ENCODE results near the gene C1QL3. TPM values are rescaled to one million over a fixed set of nuclear protein-coding genes. Genes with fewer than 3 reads are reported as not detected.

C1QL3 gene
- total RNA-seq, 2 donors from 2014 or later, result 0.38 TPM; not detected in 1

DNA sequence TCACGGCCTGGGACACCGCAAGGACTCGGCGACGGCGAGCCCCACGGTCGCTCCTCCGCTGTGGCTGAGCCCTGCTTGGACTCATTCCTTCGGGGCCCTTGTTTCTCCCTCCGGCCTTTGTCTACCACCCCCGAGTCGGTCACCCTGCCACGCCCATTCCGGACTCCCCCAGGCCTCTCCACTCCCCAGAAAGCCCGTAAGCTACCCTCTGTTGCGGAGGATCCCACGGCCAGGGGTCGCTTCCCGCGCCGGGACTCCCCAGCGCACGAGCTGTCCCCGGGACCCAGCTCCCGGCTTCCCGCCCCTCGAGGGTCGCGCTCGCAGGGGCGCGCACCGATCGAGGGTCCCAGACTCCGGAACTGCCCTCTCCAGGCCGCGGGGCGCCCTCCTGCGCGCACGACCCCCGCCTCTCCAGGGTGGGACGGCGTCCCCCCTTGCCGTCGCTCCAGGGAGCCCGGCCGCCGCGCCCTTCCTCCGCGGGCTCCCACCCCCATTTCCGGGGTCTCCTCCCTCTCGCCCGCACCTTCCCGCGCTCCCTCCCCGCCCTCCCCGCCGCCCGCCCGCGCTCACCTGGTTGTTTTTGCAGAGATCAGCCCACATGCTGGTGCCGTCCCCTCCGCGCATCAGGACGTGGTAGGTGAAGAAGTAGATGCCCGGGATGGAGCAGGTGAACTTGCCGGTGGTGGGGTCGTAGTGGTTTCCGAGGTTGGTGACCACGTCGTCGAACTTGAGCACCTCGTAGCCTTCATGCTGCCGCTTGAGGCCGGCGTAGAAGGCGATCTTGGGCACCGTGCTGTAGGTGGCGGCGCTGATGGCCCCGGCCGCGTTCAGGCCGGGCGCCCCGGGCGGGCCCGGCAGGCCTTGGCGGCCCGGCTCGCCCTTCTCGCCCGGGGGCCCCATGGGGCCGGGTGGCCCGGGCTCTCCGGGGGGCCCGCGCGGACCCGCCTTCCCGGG is 1.5 kb downstream of the C1QL3 start:
- Mint-ChIP-seq H3K27ac (no peak overlapping the region), H3K36me3 (no peaks in the 10 kb centered on the region), H3K4me1 (ENCODE audit: low read depth in 2 of 2) (peaks cover 5 to 12% of the 10 kb centered on the region in 2 donors), H3K27me3 (peaks cover 24 to 29% of the 10 kb centered on the region in 2 donors), H3K4me3 (peak overlapping the region; percentile 69), H3K9me3 (no peaks in the 10 kb centered on the region)
- DNase-seq (ENCODE audit: low spot score), result no peak
- ATAC-seq, result peak; percentile 50 to 69

DNA sequence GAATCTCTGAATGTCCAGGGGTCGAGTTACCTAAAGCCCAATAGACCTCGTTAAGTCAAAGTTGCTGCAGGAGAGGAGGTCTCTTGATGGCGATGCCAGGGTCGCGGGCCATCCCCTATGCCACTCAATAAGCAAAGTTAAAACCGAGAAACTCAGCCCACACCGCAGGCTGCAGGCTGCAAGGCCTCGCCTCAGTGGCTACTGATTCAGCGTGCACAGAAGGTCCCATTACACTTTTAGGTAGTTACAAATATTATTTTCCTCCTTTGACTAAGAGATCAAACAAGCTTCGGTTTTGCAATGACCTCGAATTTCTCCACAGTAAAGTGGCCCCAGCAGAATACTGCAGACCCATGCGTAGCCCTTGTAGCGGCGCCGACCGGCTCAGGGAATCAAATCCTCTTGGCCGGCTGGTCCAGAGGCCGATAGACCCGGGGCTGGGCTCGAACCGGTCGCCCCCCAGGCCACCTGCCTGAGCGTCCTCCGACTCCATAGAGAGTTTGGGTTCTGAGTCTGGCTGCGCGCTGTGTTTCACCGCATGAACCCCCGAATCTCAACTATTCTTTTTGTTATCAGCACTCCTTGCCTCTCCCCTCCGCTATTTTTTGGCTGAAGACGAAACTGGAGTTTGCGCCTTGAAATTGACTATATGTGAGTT is 2.3 kb downstream of the C1QL3 start:
- ATAC-seq (no peak), DNase-seq (ENCODE audit: low spot score) (no peak)
- H3K4me3 Mint-ChIP-seq, result peak overlapping the region; percentile 60
- H3K27me3 Mint-ChIP-seq, result peaks cover 21 to 23% of the 10 kb centered on the region in 2 donors
- H3K4me1 Mint-ChIP-seq (ENCODE audit: low read depth in 2 of 2), result peaks cover 5 to 12% of the 10 kb centered on the region in 2 donors
- H3K27ac Mint-ChIP-seq, result no peak overlapping the region
- no peaks in the 10 kb centered on the region for H3K9me3 Mint-ChIP-seq
- H3K36me3 Mint-ChIP-seq, result no peaks in the 10 kb centered on the region

DNA sequence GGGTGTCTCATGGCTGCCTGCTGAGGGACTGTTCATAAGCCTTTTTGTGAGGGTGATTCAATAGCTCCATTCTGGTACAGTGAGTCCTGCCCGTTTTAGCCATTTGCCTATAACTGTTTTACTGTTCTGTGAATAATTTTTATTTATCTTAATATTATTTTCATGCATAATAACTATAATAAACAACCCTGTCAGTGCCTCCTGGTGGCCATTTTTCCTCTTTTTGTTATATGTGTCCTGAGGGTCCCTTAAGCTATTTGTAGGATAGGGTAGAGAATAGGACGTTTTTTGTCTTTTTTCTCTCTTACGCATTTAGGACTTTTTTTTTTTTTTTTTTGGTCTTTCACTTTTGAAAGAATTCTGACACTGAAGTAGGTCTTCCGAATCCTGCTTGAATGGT is 2.9 kb downstream of the C1QL3 start:
- Mint-ChIP-seq H3K36me3 (no peaks in the 10 kb centered on the region), H3K27me3 (peaks cover 19 to 23% of the 10 kb centered on the region in 2 donors), H3K4me1 (ENCODE audit: low read depth in 2 of 2) (peaks cover 5 to 12% of the 10 kb centered on the region in 2 donors), H3K9me3 (no peaks in the 10 kb centered on the region), H3K4me3 (no peak overlapping the region), H3K27ac (no peak overlapping the region)
- DNase-seq (ENCODE audit: low spot score), result no peak
- ATAC-seq, result no peak

DNA sequence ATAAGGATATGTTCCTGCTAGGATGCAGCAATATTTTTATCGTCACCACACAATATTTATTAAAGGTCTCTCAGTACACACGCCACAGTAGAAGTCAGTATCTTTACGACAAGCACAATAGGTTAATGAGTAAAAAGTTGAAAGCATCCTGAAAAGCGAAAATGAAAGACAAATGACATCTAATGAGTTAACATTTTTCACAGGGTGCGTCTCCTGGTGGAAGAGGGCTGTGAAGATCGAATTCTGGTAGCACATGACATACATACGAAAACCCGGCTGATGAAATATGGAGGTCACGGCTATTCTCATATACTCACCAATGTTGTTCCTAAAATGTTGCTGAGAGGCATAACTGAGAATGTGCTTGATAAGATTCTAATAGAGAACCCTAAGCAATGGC is 10.8 kb downstream of the C1QL3 start:
- H3K36me3 Mint-ChIP-seq, result peaks cover 6% of the 10 kb centered on the region
- no peak overlapping the region for H3K4me3 Mint-ChIP-seq
- ATAC-seq (no peak), DNase-seq (ENCODE audit: low spot score) (no peak)
- no peaks in the 10 kb centered on the region for H3K9me3 Mint-ChIP-seq
- no peak overlapping the region for H3K27ac Mint-ChIP-seq
- H3K27me3 Mint-ChIP-seq, result no peaks in the 10 kb centered on the region
- H3K4me1 Mint-ChIP-seq (ENCODE audit: low read depth in 2 of 2), result no peaks in the 10 kb centered on the region

DNA sequence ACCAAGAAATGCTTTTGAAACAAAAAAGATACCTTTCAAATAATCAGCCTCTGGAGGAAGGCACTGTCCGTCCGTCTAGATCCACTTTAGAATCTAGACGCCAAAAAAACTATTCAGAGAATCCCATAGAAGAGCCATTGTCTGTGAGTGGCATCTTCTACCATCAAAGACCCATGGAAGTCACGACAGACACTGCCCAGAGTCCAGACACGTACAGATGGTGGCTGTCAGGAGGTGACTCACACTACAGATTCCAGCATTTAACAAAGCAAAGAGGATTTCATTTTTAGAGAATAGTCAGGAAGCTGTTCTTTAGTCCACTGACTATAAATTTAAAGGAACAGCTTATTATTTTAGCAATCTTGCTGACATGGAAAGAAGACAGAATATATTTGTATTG is 11.7 kb downstream of the C1QL3 start:
- H3K4me3 Mint-ChIP-seq, result no peak overlapping the region
- H3K27ac Mint-ChIP-seq, result no peak overlapping the region
- H3K36me3 Mint-ChIP-seq, result peaks cover 6% of the 10 kb centered on the region

DNA sequence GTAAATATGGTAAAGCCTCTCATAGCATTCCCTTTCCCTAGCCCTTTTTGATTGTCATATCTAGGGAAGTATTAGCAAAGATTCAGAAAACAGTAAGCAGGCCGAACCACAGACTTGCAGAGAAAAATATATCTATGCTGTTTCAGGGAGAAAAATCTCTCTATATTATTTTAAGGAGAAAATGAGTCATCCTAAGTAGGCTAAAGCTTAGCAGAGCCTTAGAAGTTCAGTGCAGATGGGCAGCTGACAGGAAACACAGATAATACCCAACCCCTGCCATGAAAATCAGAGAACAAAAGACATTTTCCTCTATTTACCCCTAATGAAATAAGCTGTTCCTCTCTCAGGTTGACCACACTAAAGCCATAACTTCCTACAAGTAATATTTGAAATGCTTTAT is 16.5 kb downstream of the C1QL3 start:
- no peak for ATAC-seq
- Mint-ChIP-seq H3K27ac (no peak overlapping the region), H3K4me3 (no peak overlapping the region), H3K4me1 (ENCODE audit: low read depth in 2 of 2) (peaks cover 0 to 4% of the 10 kb centered on the region in 2 donors), H3K27me3 (no peaks in the 10 kb centered on the region), H3K9me3 (no peaks in the 10 kb centered on the region), H3K36me3 (no peaks in the 10 kb centered on the region)
- no peak for DNase-seq (ENCODE audit: low spot score)

More for the DNA sequence above, 11.7 kb downstream of the C1QL3 start:
- no peaks in the 10 kb centered on the region for H3K9me3 Mint-ChIP-seq
- ATAC-seq (no peak), DNase-seq (ENCODE audit: low spot score) (no peak)
- no peaks in the 10 kb centered on the region for H3K27me3 Mint-ChIP-seq
- H3K4me1 Mint-ChIP-seq (ENCODE audit: low read depth in 2 of 2), result no peaks in the 10 kb centered on the region

DNA sequence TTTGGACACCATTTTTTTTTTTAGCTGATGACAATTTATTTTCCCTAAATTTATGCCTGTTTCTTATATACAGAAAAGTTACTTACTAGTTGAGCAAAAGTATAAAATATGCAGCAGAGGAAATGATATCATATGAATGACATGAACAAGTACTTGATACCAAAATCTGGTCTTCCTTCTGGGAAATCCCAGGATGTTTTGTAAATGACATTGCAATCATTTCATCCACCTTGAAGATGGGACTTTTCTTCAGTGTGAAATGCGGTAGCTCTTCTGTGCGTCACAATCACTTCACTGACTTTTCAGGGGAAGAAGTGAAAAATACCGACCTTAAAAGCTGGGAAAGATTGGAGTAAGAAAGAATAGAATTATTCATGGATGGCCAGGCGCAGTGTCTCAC is 23.8 kb downstream of the C1QL3 start:
- Mint-ChIP-seq H3K4me3 (no peak overlapping the region), H3K4me1 (ENCODE audit: low read depth in 2 of 2) (peaks cover 5 to 7% of the 10 kb centered on the region in 2 donors), H3K9me3 (no peaks in the 10 kb centered on the region), H3K27ac (peak overlapping the region in 1 of 2 donors; percentile 64), H3K27me3 (no peaks in the 10 kb centered on the region), H3K36me3 (peaks cover 4% of the 10 kb centered on the region)
- DNase-seq (ENCODE audit: low spot score) (no peak), ATAC-seq (no peak)

DNA sequence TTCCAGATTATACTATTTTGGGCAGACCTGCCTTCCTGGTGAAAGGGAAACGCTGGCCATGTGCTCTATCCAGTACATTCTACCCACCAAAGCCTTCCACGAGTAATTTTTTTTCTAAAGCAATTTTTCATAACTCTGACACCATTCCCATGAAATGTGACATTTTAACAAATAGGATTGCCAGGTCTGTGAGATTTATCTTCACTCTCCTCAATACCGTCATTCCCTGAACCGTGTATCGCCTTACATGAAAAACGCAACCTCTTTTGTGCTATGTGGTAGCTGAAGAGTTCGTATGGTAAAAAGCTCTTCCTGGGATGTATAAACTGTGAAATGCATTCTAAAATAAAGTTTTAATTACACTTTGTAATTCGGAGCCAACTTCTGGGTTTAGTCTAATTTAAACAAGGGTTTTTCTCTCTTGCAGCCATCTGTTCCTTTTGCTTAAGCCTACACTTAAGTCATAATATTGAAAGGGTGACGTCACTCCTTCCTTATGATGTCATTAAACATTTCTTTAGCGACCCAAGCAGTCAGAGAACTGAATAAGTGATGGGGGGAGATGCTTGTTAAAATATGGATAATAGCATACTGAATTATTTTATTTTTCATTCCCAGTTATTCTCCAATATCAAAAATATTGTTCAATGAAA is 27.7 kb downstream of the C1QL3 start:
- H3K4me1 Mint-ChIP-seq (ENCODE audit: low read depth in 2 of 2), result peaks cover 5 to 7% of the 10 kb centered on the region in 2 donors
- H3K27me3 Mint-ChIP-seq, result no peaks in the 10 kb centered on the region
- H3K36me3 Mint-ChIP-seq, result peaks cover 4% of the 10 kb centered on the region
- DNase-seq (ENCODE audit: low spot score) (no peak), ATAC-seq (no peak)
- H3K27ac Mint-ChIP-seq, result no peak overlapping the region
- no peak overlapping the region for H3K4me3 Mint-ChIP-seq
- H3K9me3 Mint-ChIP-seq, result no peaks in the 10 kb centered on the region

DNA sequence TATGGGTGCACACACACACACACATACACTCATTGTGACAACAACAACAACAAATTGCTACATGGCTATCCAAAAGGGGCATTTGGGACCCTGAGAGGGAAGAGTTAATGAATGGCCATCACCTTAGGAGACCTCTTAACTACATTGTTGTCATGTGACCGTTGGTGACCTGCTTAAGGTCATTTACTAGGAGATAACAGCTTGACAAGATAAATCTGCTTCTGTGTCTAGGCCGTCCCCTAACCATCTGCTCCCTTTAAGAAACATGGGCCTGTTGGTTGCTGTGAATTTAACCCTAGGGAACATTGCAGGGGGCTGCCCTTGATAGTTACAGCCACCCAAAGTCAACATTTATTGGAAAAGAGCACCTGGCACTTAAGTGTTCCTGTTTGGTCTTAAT is 29.7 kb downstream of the C1QL3 start:
- DNase-seq (ENCODE audit: low spot score) (no peak), ATAC-seq (no peak)
- no peak overlapping the region for H3K27ac Mint-ChIP-seq
- H3K9me3 Mint-ChIP-seq, result no peaks in the 10 kb centered on the region
- H3K27me3 Mint-ChIP-seq, result no peaks in the 10 kb centered on the region
- peaks cover 4% of the 10 kb centered on the region for H3K36me3 Mint-ChIP-seq
- H3K4me1 Mint-ChIP-seq (ENCODE audit: low read depth in 2 of 2), result no peaks in the 10 kb centered on the region
- H3K4me3 Mint-ChIP-seq, result no peak overlapping the region

DNA sequence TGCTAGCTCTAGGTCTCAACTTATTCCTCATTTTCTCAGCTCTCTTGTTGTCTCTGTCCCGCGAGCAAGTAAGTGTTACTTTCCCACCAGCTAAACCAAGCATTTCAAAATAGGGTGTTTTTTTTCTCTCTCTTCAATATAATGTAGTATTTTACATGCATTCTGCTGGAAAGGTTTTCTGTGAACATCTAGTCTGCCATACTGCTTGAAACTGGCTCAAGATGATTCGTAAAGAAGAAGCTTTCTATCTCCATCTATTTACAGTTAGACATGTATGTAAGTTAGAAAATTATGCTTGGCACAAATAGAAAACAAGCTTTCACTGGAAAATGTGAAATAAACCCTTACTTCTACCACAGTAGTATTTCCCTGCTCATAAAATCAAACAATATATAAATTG is 31.2 kb downstream of the C1QL3 start:
- no peak overlapping the region for H3K27ac Mint-ChIP-seq
- H3K4me3 Mint-ChIP-seq, result no peak overlapping the region

DNA sequence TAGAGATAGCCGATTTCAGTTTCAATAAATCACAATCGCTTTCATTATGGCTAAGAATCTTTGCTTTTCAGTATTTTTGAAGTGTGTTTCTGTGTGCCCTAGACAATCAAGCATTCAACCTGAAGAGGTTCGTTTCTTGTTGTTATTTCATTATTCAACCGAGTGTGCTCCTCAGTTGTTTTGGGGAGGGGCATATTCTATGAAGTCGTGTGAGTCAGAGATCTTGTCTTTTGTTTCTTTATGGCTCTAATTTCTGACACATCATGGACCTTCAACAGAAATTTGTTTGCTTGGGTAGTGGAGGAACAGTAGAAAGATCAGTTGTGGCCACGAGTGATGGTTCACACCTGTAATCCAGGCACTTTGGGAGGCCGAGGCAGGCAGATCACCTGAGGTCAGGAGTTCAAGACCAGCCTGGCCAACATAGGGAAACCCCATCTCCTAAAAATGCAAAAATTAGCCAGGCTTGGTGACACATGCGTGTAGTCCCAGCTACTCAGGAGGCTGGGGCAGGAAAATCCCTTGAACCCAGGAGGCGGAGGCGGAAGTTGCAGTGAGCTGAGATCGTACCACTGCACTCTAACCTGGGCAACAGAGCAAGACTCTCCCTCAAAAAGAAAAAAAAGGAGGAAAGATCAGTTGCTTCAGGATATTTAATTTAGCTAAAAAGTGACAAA is 38.3 kb downstream of the C1QL3 start:
- H3K27me3 Mint-ChIP-seq, result no peaks in the 10 kb centered on the region
- ATAC-seq (no peak), DNase-seq (ENCODE audit: low spot score) (no peak)
- peak overlapping the region in 1 of 2 donors; percentile 9 for H3K27ac Mint-ChIP-seq
- H3K4me1 Mint-ChIP-seq (ENCODE audit: low read depth in 2 of 2), result peaks cover 5 to 7% of the 10 kb centered on the region in 2 donors
- H3K36me3 Mint-ChIP-seq, result peaks cover 5% of the 10 kb centered on the region
- H3K4me3 Mint-ChIP-seq, result no peak overlapping the region
- H3K9me3 Mint-ChIP-seq, result no peaks in the 10 kb centered on the region

More for the DNA sequence above, 31.2 kb downstream of the C1QL3 start:
- no peak for ATAC-seq
- Mint-ChIP-seq H3K4me1 (ENCODE audit: low read depth in 2 of 2) (no peaks in the 10 kb centered on the region), H3K9me3 (no peaks in the 10 kb centered on the region), H3K36me3 (peaks cover 5% of the 10 kb centered on the region), H3K27me3 (no peaks in the 10 kb centered on the region)
- no peak for DNase-seq (ENCODE audit: low spot score)

DNA sequence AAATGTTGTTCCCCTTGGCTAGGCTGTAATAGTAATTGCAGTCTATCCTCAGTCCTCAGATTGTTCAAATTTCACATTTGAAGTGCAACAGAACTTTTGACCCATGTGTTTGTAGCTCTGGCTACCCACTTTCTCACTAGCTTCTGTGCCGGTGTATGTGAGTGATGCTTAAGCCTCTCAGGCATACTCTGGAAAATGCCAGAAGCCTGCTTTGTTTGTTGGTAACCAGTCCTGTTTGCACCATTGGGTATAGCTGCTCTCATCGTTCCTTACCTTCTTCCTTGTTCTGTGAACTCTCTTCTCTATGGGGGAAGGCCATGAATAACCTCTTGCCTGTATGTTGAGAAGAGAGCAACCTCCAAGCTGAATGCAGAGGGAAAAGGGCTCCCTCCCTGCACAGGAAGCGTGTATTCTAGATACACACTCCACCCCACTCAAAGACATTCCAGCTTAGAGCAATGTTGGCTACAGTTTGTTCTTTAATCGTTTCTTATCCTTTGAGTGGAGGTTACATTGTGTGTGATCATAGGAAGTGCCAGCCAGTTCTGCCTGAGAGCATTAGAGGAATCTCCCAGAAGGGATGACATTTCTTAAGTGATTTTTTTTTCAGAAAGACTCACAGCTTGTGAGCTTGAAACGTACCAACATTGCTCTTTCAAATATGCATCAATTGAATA is 40.5 kb downstream of the C1QL3 start:
- Mint-ChIP-seq H3K27me3 (no peaks in the 10 kb centered on the region), H3K4me3 (no peak overlapping the region), H3K4me1 (ENCODE audit: low read depth in 2 of 2) (peaks cover 5 to 7% of the 10 kb centered on the region in 2 donors), H3K27ac (no peak overlapping the region), H3K9me3 (no peaks in the 10 kb centered on the region), H3K36me3 (peaks cover under 1% of the 10 kb centered on the region)
- ATAC-seq (no peak), DNase-seq (ENCODE audit: low spot score) (no peak)

DNA sequence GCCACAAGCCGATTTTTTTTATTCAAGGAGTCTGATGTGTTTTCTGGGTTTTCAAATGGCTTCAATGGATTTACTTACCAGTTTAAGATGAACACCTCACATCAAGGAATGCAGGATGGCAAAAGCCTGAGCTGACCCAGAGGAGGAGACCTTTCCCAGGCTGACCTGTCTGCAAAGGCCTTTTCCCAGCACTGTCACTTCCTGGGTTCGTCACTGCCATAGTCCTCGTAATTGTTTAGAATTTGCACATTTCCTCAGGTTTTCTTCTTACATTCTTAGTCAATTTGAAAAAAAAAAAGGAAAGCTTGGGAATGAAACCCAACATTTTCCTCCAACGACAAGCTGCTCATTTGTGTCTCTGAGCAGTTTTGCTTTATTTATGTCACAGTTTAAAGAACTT is 42.9 kb downstream of the C1QL3 start:
- H3K4me1 Mint-ChIP-seq (ENCODE audit: low read depth in 2 of 2), result peaks cover 5 to 7% of the 10 kb centered on the region in 2 donors
- H3K27me3 Mint-ChIP-seq, result no peaks in the 10 kb centered on the region
- no peak overlapping the region for H3K27ac Mint-ChIP-seq
- H3K4me3 Mint-ChIP-seq, result no peak overlapping the region
- no peak for ATAC-seq
- no peaks in the 10 kb centered on the region for H3K9me3 Mint-ChIP-seq
- no peak for DNase-seq (ENCODE audit: low spot score)
- no peaks in the 10 kb centered on the region for H3K36me3 Mint-ChIP-seq

Data from natural killer cell treated with Interleukin-12 subunit alpha and Interleukin-12 subunit beta and Interleukin-15 and Interleukin-18, amount 100 ng/mL, for 72 hours (primary cell).